HL-60 (cell line): ENCODE measurements around the gene ZNF585A.

Source experiments
- POLR2AphosphoS5 ChIP-seq: IDR thresholded peaks from 2 replicates; pipeline ENCODE4 v1.6.1; 2012; ENCODE audit warnings: low read depth
- TF ChIP-seq, protein P1 (sequence below): IDR thresholded peaks from one replicate; pipeline ENCODE4 v1.5.1; 2011; ENCODE audit warnings: low read length, control low read depth, inconsistent platforms; ENCODE audit not compliant: insufficient read depth

- TF ChIP-seq, protein P1, sequence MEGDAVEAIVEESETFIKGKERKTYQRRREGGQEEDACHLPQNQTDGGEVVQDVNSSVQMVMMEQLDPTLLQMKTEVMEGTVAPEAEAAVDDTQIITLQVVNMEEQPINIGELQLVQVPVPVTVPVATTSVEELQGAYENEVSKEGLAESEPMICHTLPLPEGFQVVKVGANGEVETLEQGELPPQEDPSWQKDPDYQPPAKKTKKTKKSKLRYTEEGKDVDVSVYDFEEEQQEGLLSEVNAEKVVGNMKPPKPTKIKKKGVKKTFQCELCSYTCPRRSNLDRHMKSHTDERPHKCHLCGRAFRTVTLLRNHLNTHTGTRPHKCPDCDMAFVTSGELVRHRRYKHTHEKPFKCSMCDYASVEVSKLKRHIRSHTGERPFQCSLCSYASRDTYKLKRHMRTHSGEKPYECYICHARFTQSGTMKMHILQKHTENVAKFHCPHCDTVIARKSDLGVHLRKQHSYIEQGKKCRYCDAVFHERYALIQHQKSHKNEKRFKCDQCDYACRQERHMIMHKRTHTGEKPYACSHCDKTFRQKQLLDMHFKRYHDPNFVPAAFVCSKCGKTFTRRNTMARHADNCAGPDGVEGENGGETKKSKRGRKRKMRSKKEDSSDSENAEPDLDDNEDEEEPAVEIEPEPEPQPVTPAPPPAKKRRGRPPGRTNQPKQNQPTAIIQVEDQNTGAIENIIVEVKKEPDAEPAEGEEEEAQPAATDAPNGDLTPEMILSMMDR, result no peak
- no peak for TF ChIP-seq POLR2AphosphoS5
These were observed 48.6 kb upstream of the ZNF585A start for GRCh38 chr19:37221136-37221535.
